T-helper 1 cell treated with Interleukin-12 subunit alpha and Interleukin-12 subunit beta and Interleukin-4 antibody, amounts not matched to agents 30 μg/mL and 1 μg/mL, for 36 hours (primary cell): Measurements from ENCODE around the gene SPATA16.

Source experiments
- H3K27ac Mint-ChIP-seq: one replicate; pipeline ENCODE4 v1.8.0; 2021; ENCODE audit warnings: mild to moderate bottlenecking, mixed read lengths
- H3K27me3 Mint-ChIP-seq: one replicate; pipeline ENCODE4 v1.8.0; 2021; ENCODE audit warnings: low read depth, mixed read lengths
- H3K36me3 Mint-ChIP-seq: one replicate; pipeline ENCODE4 v1.8.0; 2021; ENCODE audit warnings: low read depth, mixed read lengths
- H3K4me1 Mint-ChIP-seq: one replicate; pipeline ENCODE4 v1.8.0; 2021; ENCODE audit warnings: low read depth, mixed read lengths
- H3K4me3 Mint-ChIP-seq: one replicate; pipeline ENCODE4 v1.8.0; 2021; ENCODE audit warnings: mild to moderate bottlenecking, moderate library complexity, mixed read lengths
- H3K9me3 Mint-ChIP-seq: one replicate; pipeline ENCODE4 v1.8.0; 2021; ENCODE audit warnings: mixed read lengths

SPATA16 gene

DNA sequence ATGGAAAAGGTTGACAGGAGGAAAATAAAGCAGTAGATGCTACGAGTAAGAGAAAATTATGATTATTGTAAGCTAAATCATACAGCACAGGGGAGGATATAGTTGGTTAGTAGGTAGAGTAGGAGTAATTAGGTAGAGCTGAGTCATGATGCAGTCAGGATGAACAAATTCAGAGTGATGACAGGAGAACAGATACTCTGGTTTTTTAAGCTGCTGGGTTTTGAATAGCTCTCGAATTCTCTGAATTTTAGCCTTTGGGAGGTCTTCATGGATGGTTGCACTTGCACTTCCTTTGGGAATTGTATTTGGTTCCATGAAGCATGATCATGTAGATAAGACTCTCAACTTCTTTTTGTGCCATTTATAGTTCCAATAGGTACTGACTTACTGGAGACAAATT, 294.3 kb downstream of the SPATA16 start:
- H3K9me3 Mint-ChIP-seq = no peaks in the 10 kb centered on the region
- H3K27me3 Mint-ChIP-seq = peaks cover 14% of the 10 kb centered on the region
- H3K4me3 Mint-ChIP-seq = no peak overlapping the region
- no peaks in the 10 kb centered on the region for H3K4me1 Mint-ChIP-seq
- H3K27ac Mint-ChIP-seq = no peak overlapping the region
- H3K36me3 Mint-ChIP-seq = no peaks in the 10 kb centered on the region

DNA sequence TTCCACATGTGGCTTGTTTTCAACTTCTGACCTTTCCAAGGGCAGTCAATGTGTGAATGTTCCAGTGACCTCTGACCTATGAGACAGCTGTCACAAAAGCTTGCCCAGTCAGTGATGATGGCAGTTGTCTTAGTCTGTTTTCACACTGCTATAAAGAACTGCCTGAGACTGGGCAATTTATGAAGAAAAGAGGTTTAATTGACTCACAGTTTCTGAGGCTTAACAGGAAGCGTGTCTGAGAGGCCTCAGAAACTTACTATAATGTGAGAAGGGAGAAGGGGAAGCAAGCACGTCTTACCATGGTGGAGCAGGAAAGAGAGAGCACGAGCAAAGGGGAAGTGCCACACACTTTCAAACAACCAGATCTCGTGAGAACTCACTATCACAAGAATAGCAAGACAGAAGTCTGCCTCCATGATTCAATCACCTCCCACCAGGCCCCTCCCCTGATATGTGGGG, 294.9 kb downstream of the SPATA16 start:
- Mint-ChIP-seq H3K9me3 (no peaks in the 10 kb centered on the region), H3K4me1 (no peaks in the 10 kb centered on the region), H3K36me3 (no peaks in the 10 kb centered on the region), H3K27me3 (peaks cover 16% of the 10 kb centered on the region), H3K4me3 (no peak overlapping the region), H3K27ac (no peak overlapping the region)

- H3K4me1 Mint-ChIP-seq = no peaks in the 10 kb centered on the region
- no peak overlapping the region for H3K27ac Mint-ChIP-seq
- peaks cover 18% of the 10 kb centered on the region for H3K27me3 Mint-ChIP-seq
- no peaks in the 10 kb centered on the region for H3K9me3 Mint-ChIP-seq
- no peaks in the 10 kb centered on the region for H3K36me3 Mint-ChIP-seq
- H3K4me3 Mint-ChIP-seq = no peak overlapping the region
These were observed 296.6 kb downstream of the SPATA16 start for GRCh38 chr3:172844428-172844827.

- no peak overlapping the region for H3K4me3 Mint-ChIP-seq
- H3K27me3 Mint-ChIP-seq = peaks cover 14% of the 10 kb centered on the region
- H3K27ac Mint-ChIP-seq = no peak overlapping the region
- no peaks in the 10 kb centered on the region for H3K9me3 Mint-ChIP-seq
- H3K36me3 Mint-ChIP-seq = no peaks in the 10 kb centered on the region
- H3K4me1 Mint-ChIP-seq = no peaks in the 10 kb centered on the region
These were observed 300.1 kb downstream of the SPATA16 start for GRCh38 chr3:172840913-172841312.

GRCh38 chr3:172840463-172840862, 300.6 kb downstream of the SPATA16 start:
- Mint-ChIP-seq H3K36me3 (no peaks in the 10 kb centered on the region), H3K4me1 (no peaks in the 10 kb centered on the region), H3K27ac (no peak overlapping the region), H3K27me3 (peaks cover 14% of the 10 kb centered on the region), H3K4me3 (no peak overlapping the region), H3K9me3 (no peaks in the 10 kb centered on the region)

GRCh38 chr3:172839679-172840078, 301.4 kb downstream of the SPATA16 start:
- H3K4me3 Mint-ChIP-seq = no peak overlapping the region
- no peaks in the 10 kb centered on the region for H3K36me3 Mint-ChIP-seq
- H3K27me3 Mint-ChIP-seq = peaks cover 14% of the 10 kb centered on the region
- H3K4me1 Mint-ChIP-seq = no peaks in the 10 kb centered on the region
- H3K9me3 Mint-ChIP-seq = no peaks in the 10 kb centered on the region
- no peak overlapping the region for H3K27ac Mint-ChIP-seq
